ENCODE results near the gene RNF11.

The RNF11 gene

DNA sequence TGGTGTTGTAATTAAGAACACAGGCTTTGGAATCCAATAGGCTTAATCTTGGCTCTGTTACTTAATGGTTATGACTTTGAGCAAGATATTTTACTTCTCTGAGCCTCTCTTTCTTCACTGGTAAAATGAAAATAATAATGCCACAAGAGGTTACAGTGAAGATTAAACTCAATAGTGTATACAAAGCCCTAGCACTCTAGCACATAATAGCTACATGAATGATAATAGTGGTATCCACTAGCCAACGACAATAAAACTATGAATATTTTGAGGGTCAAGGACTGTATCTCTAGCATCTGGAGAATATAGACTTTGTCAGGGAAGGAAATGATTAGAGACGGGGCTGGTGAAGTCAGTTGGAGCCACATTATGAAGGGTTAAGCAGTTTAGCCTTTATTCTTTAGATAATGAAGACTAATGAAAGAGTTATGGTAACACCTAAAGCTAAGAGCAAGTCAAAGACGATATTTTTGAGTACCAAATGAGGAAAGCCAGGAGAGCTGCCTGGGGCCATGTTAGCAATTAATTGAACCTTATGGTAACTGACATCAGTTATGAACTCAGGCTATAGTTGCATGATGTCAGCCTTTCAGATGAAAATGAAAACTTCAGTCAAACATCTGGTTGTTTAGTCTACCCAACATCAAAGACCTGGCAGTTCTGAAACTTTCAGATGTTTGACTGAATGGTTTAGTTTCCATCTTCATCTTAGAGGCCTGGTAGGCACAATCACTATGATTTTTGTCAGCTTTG, 32.8 kb upstream of the RNF11 start:
- no peak for DNase-seq (ENCODE audit: extremely low read depth, low read depth)
- TF ChIP-seq, protein P1, sequence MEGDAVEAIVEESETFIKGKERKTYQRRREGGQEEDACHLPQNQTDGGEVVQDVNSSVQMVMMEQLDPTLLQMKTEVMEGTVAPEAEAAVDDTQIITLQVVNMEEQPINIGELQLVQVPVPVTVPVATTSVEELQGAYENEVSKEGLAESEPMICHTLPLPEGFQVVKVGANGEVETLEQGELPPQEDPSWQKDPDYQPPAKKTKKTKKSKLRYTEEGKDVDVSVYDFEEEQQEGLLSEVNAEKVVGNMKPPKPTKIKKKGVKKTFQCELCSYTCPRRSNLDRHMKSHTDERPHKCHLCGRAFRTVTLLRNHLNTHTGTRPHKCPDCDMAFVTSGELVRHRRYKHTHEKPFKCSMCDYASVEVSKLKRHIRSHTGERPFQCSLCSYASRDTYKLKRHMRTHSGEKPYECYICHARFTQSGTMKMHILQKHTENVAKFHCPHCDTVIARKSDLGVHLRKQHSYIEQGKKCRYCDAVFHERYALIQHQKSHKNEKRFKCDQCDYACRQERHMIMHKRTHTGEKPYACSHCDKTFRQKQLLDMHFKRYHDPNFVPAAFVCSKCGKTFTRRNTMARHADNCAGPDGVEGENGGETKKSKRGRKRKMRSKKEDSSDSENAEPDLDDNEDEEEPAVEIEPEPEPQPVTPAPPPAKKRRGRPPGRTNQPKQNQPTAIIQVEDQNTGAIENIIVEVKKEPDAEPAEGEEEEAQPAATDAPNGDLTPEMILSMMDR (IDR thresholded peaks at IDR 0.05; ENCODE audit: low read depth, low read length, missing control alignments): no peak
- H3K4me3 ChIP-seq (replicated peaks; ENCODE audit: low read depth, low read length): no peak overlapping the region

DNA sequence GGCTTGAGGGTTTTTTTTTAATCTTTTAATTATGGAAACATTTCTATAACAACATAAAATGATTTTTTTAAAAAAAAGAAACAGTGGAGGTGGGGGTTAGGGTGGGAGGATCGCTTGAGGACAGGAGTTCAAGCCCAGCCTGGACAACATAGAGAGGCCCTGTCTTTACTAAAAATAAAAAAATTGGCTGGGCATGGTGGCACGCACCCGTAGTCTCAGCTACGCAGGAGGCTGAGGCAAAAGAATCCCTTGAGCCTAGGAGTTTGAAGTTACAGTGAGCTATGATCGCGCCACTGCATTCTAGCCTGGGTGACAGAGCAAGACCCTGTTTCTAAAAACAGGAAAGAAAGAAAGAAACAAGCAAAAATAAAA, 32.2 kb upstream of the RNF11 start:
- DNase-seq (ENCODE audit: extremely low read depth, low read depth): no peak
- TF ChIP-seq, protein P1 (IDR thresholded peaks at IDR 0.05; ENCODE audit: low read depth, low read length, missing control alignments): no peak
- no peak overlapping the region for H3K4me3 ChIP-seq (replicated peaks; ENCODE audit: low read depth, low read length)

DNA sequence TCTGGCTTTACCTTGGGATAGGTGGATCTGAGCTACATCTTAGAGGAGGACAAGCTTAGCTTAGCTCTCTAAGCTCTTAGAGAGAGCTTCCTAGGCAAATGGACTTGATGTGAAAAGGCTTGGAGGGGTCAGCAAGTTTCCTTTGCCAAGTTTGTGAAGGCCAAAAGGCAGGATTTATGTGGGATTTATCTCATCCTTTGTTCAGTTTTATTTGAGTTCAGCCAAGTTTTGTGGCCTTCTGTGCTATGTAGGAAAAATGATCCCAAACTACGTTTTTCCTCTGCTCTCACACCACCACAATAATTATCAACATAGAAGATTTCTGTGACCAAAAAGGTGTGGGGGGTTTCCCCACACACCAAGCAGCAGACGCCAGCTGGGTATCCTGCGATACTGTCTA, 26.0 kb upstream of the RNF11 start:
- no peak overlapping the region for H3K4me3 ChIP-seq (replicated peaks; ENCODE audit: low read depth, low read length)
- no peak for DNase-seq (ENCODE audit: extremely low read depth, low read depth)
- TF ChIP-seq, protein P1 (IDR thresholded peaks at IDR 0.05; ENCODE audit: low read depth, low read length, missing control alignments): no peak

DNA sequence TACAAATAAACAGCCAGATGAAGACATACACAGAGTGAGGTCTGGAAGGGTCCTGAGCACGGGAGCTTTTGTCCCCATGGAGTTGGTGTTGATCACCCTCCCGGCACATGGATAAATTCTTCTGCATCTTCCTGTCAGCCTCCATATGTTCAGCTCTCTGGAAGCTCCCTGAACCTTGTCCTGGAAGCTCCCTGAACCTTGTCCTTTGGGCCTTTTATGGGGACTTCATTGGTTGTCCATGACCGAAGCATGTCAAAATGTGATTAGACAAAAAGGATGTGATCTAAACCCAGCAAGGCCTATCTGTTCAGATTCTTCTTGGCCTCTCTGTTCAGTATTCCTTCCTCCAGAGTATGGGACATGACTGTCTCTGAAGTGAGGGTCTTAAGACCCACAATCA, 25.4 kb upstream of the RNF11 start:
- no peak for DNase-seq (ENCODE audit: extremely low read depth, low read depth)
- no peak overlapping the region for H3K4me3 ChIP-seq (replicated peaks; ENCODE audit: low read depth, low read length)
- TF ChIP-seq, protein P1 (IDR thresholded peaks at IDR 0.05; ENCODE audit: low read depth, low read length, missing control alignments): no peak

DNA sequence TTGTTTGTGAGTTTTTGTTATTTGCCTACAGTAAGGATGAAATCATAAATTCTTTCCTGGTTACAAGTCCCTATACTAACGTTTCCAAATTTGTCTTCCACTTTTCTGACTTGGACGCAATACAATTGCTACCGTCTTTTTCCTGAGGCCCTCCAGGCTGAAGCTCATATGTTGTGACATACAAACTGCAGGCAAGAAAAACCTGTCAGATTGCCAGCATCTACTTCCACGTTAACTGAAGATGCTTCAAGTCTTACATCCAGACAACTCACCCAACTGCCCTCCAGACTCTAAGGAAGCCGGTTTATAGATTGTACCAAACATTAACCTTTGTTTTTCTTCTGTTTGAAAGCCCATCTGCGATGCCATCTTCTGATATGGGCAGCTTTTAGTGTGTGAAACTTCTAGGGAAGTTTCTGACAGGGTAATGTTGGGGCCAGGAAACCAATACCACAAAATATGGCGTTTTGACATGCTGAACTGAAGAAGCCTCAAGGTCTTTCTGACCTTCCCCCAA, 21.4 kb upstream of the RNF11 start:
- TF ChIP-seq, protein P1 (IDR thresholded peaks at IDR 0.05; ENCODE audit: low read depth, low read length, missing control alignments): no peak
- DNase-seq (ENCODE audit: extremely low read depth, low read depth): no peak
- H3K4me3 ChIP-seq (replicated peaks; ENCODE audit: low read depth, low read length): no peak overlapping the region

DNA sequence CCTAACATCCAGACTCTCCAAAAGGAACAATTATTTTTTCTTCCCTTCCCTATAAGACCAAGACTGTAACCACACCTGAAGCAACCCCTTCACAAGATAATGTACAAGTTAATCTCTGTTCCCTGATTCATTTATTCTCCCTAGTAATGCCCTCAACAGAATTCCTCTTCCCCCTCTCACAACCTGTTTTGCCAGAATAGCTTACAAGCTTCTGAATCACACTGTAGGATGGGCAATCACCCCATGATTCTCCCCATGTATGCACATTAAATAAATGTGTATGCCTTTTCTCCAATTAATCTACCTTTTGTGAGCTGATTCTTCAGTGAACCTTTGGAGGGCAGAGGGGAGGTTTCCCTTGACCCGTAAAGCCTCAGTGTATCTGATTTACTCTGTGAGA, 20.9 kb upstream of the RNF11 start:
- no peak overlapping the region for H3K4me3 ChIP-seq (replicated peaks; ENCODE audit: low read depth, low read length)
- TF ChIP-seq, protein P1 (IDR thresholded peaks at IDR 0.05; ENCODE audit: low read depth, low read length, missing control alignments): no peak
- no peak for DNase-seq (ENCODE audit: extremely low read depth, low read depth)
